ENCODE results near the gene GRIA1. TPM values are rescaled to one million over a fixed set of nuclear protein-coding genes. Genes with fewer than 3 reads are reported as not detected.
"Not testable (repeated sequence)": the region's sequence is repeated elsewhere in the genome, so short reads cannot be mapped to it uniquely, and the experiment has no call there.

Gene GRIA1
- total RNA-seq, 1 donor from 2014 or later: not detected

DNA sequence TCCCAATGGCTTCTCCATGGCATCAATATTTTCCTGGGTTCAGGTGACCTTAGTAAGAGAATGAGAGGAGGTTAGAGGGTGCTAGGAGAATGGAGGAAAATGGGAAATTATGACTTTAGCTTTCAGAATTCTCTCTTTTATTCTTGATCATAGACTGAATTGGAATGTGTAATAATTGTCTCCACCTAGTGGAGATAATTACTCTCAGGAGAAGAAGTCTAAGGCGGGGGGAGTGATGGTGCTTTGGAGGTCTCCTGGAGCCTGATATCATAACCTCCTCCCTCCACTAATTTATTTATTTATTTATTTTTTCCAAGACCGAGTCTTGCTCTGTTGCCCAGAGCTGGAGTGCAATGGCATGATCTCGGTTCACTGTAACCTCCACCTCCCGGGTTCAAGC, 221.3 kb downstream of the GRIA1 start:
- Mint-ChIP-seq H3K9me3 (no peaks in the 10 kb centered on the region), H3K27me3 (ENCODE audit: insufficient read depth) (no peaks in the 10 kb centered on the region), H3K4me1 (ENCODE audit: low read depth) (no peaks in the 10 kb centered on the region)

GRCh38 chr5:153712946-153713345, 222.5 kb downstream of the GRIA1 start:
- Mint-ChIP-seq H3K27me3 (ENCODE audit: insufficient read depth) (no peaks in the 10 kb centered on the region), H3K9me3 (no peaks in the 10 kb centered on the region), H3K27ac (no peak overlapping the region), H3K36me3 (ENCODE audit: low read depth) (no peaks in the 10 kb centered on the region), H3K4me1 (ENCODE audit: low read depth) (no peaks in the 10 kb centered on the region), H3K4me3 (no peak overlapping the region)
- intact Hi-C loops (cut with micrococcal nuclease): no loop called here
- DNase-seq (ENCODE audit: low spot score): no peak

More for the DNA sequence above, 221.3 kb downstream of the GRIA1 start:
- intact Hi-C loops (cut with micrococcal nuclease): no loop called here
- H3K27ac Mint-ChIP-seq: no peak overlapping the region
- H3K36me3 Mint-ChIP-seq (ENCODE audit: low read depth): no peaks in the 10 kb centered on the region
- DNase-seq (ENCODE audit: low spot score): no peak
- H3K4me3 Mint-ChIP-seq: no peak overlapping the region

- no peaks in the 10 kb centered on the region for H3K9me3 Mint-ChIP-seq
- intact Hi-C loops (cut with micrococcal nuclease): no loop called here
Measured at GRCh38 chr5:153713943-153714342, 223.5 kb downstream of the GRIA1 start.

DNA sequence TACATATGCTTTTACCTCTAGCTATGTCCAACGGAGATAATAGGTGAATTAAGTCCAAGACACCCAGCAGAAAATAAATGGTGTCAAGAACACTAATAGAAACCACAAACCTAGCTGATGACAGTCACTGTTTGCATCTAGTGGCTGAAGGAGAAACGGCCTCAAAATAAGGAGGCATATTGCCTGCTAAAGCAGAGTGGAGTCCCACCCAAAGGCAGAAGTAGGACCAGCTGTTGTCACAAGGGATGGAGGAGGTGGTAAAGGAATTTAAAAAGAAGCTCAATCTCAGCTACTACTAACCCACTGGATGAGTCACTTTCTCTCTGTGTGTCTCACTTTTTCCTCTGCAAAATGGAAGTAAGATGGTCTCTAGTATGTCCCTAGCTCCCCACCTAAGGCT, 224.3 kb downstream of the GRIA1 start:
- no peaks in the 10 kb centered on the region for H3K27me3 Mint-ChIP-seq (ENCODE audit: insufficient read depth)
- intact Hi-C loops (cut with micrococcal nuclease): no loop called here
- no peak for DNase-seq (ENCODE audit: low spot score)
- no peaks in the 10 kb centered on the region for H3K4me1 Mint-ChIP-seq (ENCODE audit: low read depth)
- H3K4me3 Mint-ChIP-seq: no peak overlapping the region
- H3K9me3 Mint-ChIP-seq: no peaks in the 10 kb centered on the region
- H3K36me3 Mint-ChIP-seq (ENCODE audit: low read depth): no peaks in the 10 kb centered on the region
- H3K27ac Mint-ChIP-seq: no peak overlapping the region

More at GRCh38 chr5:153713943-153714342, 223.5 kb downstream of the GRIA1 start:
- Mint-ChIP-seq H3K36me3 (ENCODE audit: low read depth) (no peaks in the 10 kb centered on the region), H3K4me1 (ENCODE audit: low read depth) (no peaks in the 10 kb centered on the region), H3K27ac (no peak overlapping the region), H3K4me3 (no peak overlapping the region), H3K27me3 (ENCODE audit: insufficient read depth) (no peaks in the 10 kb centered on the region)
- DNase-seq (ENCODE audit: low spot score): no peak

GRCh38 chr5:153717287-153717686, 226.8 kb downstream of the GRIA1 start:
- Mint-ChIP-seq H3K27ac (no peak overlapping the region), H3K4me3 (no peak overlapping the region), H3K4me1 (ENCODE audit: low read depth) (no peaks in the 10 kb centered on the region), H3K36me3 (ENCODE audit: low read depth) (no peaks in the 10 kb centered on the region), H3K27me3 (ENCODE audit: insufficient read depth) (no peaks in the 10 kb centered on the region), H3K9me3 (no peaks in the 10 kb centered on the region)
- DNase-seq (ENCODE audit: low spot score): no peak
- intact Hi-C loops (cut with micrococcal nuclease): no loop called here

GRCh38 chr5:153718713-153719112, 228.2 kb downstream of the GRIA1 start:
- Mint-ChIP-seq H3K27ac (no peak overlapping the region), H3K4me3 (no peak overlapping the region), H3K36me3 (ENCODE audit: low read depth) (no peaks in the 10 kb centered on the region), H3K4me1 (ENCODE audit: low read depth) (no peaks in the 10 kb centered on the region), H3K9me3 (peaks cover 6% of the 10 kb centered on the region), H3K27me3 (ENCODE audit: insufficient read depth) (no peaks in the 10 kb centered on the region)
- DNase-seq (ENCODE audit: low spot score): no peak
- intact Hi-C loops (cut with micrococcal nuclease): no loop called here

DNA sequence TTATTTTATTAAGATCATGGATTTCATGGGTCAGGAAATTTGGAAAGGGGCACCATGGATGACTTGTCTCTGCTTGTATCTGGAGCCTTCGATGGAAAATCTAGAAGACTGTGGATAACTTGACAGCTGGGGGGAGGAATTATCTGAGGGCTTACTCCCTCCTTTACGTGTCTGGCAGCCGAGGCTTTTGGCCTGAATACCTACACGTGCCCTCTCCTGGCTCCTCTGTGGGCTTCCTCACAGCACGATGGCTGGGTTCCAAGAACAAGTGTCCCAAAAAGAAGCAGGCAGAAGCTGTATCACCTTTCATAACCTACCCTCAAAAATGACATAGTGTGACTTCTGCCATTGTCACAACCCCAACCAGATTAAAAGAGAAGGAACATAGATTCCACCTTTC, 228.9 kb downstream of the GRIA1 start:
- H3K4me3 Mint-ChIP-seq: no peak overlapping the region
- no peaks in the 10 kb centered on the region for H3K4me1 Mint-ChIP-seq (ENCODE audit: low read depth)
- H3K9me3 Mint-ChIP-seq: peaks cover 6% of the 10 kb centered on the region
- DNase-seq (ENCODE audit: low spot score): no peak
- no peaks in the 10 kb centered on the region for H3K36me3 Mint-ChIP-seq (ENCODE audit: low read depth)
- H3K27ac Mint-ChIP-seq: no peak overlapping the region
- intact Hi-C loops (cut with micrococcal nuclease): no loop called here
- no peaks in the 10 kb centered on the region for H3K27me3 Mint-ChIP-seq (ENCODE audit: insufficient read depth)

DNA sequence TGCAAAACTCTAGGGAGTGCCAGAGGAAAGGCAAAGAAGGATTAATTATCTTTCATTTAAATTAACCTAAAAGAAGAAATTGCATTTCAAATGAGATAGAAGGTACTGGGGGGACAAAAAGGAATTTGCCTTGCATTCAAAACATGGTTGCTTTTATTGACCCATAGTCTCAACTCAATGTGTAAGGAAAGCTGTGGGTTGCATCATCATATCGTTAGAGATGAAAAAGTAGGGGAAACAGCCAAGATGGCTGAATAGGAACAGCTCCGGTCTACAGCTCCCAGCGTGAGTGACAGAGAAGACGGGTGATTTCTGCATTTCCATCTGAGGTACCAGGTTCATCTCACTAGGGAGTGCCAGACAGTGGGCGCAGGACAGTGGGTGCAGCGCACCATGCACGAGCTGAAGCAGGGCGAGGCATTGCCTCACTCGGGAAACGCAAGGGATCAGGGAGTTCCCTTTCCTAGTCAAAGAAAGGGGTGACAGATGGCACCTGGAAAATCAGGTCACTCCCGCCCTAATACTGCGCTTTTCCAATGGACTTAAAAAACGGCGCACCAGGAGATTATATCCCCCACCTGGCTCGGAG, 232.6 kb downstream of the GRIA1 start:
- intact Hi-C loops (cut with micrococcal nuclease); H3K36me3 Mint-ChIP-seq (ENCODE audit: low read depth); H3K4me1 Mint-ChIP-seq (ENCODE audit: low read depth); H3K4me3 Mint-ChIP-seq; H3K27me3 Mint-ChIP-seq (ENCODE audit: insufficient read depth); DNase-seq (ENCODE audit: low spot score); H3K27ac Mint-ChIP-seq; H3K9me3 Mint-ChIP-seq: not testable (repeated sequence)

- peaks cover 5% of the 10 kb centered on the region for H3K27me3 Mint-ChIP-seq (ENCODE audit: insufficient read depth)
- DNase-seq (ENCODE audit: low spot score): no peak
- intact Hi-C loops (cut with micrococcal nuclease): no loop called here
- H3K4me3 Mint-ChIP-seq: no peak overlapping the region
- no peak overlapping the region for H3K27ac Mint-ChIP-seq
- H3K9me3 Mint-ChIP-seq: no peaks in the 10 kb centered on the region
- no peaks in the 10 kb centered on the region for H3K4me1 Mint-ChIP-seq (ENCODE audit: low read depth)
- no peaks in the 10 kb centered on the region for H3K36me3 Mint-ChIP-seq (ENCODE audit: low read depth)
Measured at GRCh38 chr5:153742060-153742459, 251.6 kb downstream of the GRIA1 start.

GRCh38 chr5:153744751-153745150, 254.3 kb downstream of the GRIA1 start:
- no peak overlapping the region for H3K4me3 Mint-ChIP-seq
- no peaks in the 10 kb centered on the region for H3K4me1 Mint-ChIP-seq (ENCODE audit: low read depth)
- no peaks in the 10 kb centered on the region for H3K36me3 Mint-ChIP-seq (ENCODE audit: low read depth)
- H3K9me3 Mint-ChIP-seq: no peaks in the 10 kb centered on the region
- intact Hi-C loops (cut with micrococcal nuclease): no loop called here
- no peak for DNase-seq (ENCODE audit: low spot score)
- peaks cover 5% of the 10 kb centered on the region for H3K27me3 Mint-ChIP-seq (ENCODE audit: insufficient read depth)
- no peak overlapping the region for H3K27ac Mint-ChIP-seq

GRCh38 chr5:153745778-153746395, 255.4 kb downstream of the GRIA1 start:
- H3K4me1 Mint-ChIP-seq (ENCODE audit: low read depth): no peaks in the 10 kb centered on the region
- peaks cover 5% of the 10 kb centered on the region for H3K27me3 Mint-ChIP-seq (ENCODE audit: insufficient read depth)
- intact Hi-C loops (cut with micrococcal nuclease): no loop called here
- no peaks in the 10 kb centered on the region for H3K9me3 Mint-ChIP-seq
- DNase-seq (ENCODE audit: low spot score): no peak
- H3K27ac Mint-ChIP-seq: no peak overlapping the region
- H3K36me3 Mint-ChIP-seq (ENCODE audit: low read depth): no peaks in the 10 kb centered on the region
- no peak overlapping the region for H3K4me3 Mint-ChIP-seq

DNA sequence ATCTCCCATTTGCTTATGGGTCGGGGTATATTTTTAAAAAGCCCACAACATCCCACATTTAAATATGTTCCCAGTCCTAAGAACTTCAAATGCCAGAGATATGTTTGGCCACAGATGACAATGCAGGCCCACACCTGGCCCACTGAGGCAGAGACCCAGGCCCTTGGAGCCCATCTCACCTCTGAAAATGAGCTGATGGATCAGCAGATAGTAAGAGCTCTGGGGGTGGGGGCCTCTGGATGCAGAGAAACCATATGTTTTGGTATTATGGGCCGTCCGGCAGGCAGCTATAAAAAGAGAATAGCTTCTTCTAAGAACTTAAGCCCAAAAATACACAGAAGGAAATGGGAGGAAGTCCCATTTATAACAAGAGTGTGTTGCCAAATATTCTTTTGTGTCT, 256.0 kb downstream of the GRIA1 start:
- no peaks in the 10 kb centered on the region for H3K4me1 Mint-ChIP-seq (ENCODE audit: low read depth)
- intact Hi-C loops (cut with micrococcal nuclease): no loop called here
- no peaks in the 10 kb centered on the region for H3K36me3 Mint-ChIP-seq (ENCODE audit: low read depth)
- no peak overlapping the region for H3K27ac Mint-ChIP-seq
- H3K9me3 Mint-ChIP-seq: no peaks in the 10 kb centered on the region
- no peak for DNase-seq (ENCODE audit: low spot score)
- no peak overlapping the region for H3K4me3 Mint-ChIP-seq
- peaks cover 5% of the 10 kb centered on the region for H3K27me3 Mint-ChIP-seq (ENCODE audit: insufficient read depth)

DNA sequence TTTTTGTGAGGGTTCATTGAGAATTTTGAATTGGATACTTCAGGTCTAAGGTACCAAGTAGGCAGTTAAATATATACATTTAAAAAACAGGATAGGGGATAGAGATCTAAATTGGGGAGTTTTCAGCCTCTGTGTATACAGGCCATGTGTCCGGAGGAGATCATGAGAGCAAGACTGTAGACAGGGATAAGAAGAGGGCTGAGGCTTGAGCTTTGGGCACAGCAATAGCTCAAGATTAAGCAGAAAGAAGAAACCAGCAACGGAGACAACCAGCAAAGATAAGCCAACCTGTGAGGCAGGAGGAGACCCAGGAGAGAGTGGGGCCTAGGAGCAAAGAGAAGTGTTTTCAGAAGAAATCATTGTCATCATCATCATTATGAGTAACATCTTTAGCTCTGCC, 258.4 kb downstream of the GRIA1 start:
- intact Hi-C loops (cut with micrococcal nuclease): no loop called here
- Mint-ChIP-seq H3K36me3 (ENCODE audit: low read depth) (no peaks in the 10 kb centered on the region), H3K4me3 (no peak overlapping the region), H3K4me1 (ENCODE audit: low read depth) (no peaks in the 10 kb centered on the region), H3K9me3 (no peaks in the 10 kb centered on the region), H3K27me3 (ENCODE audit: insufficient read depth) (peaks cover 3% of the 10 kb centered on the region), H3K27ac (no peak overlapping the region)
- DNase-seq (ENCODE audit: low spot score): no peak

- Mint-ChIP-seq H3K4me3 (no peak overlapping the region), H3K9me3 (no peaks in the 10 kb centered on the region), H3K27me3 (ENCODE audit: insufficient read depth) (peaks cover 3% of the 10 kb centered on the region), H3K4me1 (ENCODE audit: low read depth) (no peaks in the 10 kb centered on the region), H3K36me3 (ENCODE audit: low read depth) (no peaks in the 10 kb centered on the region), H3K27ac (no peak overlapping the region)
- intact Hi-C loops (cut with micrococcal nuclease): no loop called here
- no peak for DNase-seq (ENCODE audit: low spot score)
Measured at GRCh38 chr5:153749960-153750359, 259.5 kb downstream of the GRIA1 start.

All from activated T-helper 1 cell treated with anti-CD3 and anti-CD28 coated beads, Interleukin-12 subunit alpha, Interleukin-12 subunit beta, Interleukin-2, Interleukin-4 antibody, amounts not matched to agents 30 ng/mL and 10 ng/mL and 1 ng/mL, durations not matched to agents 14 hours and 24 hours and 36 hours (primary cell).